GM12892 (cell line): ENCODE measurements around the gene PPP2R2C.

Experiments
- POLR2A ChIP-seq: IDR thresholded peaks from 2 replicates; pipeline ENCODE4 v1.6.1; 2011; ENCODE audit warnings: low read depth, low read length, control low read depth
- POLR2AphosphoS5 ChIP-seq: IDR thresholded peaks from 2 replicates; pipeline ENCODE4 v1.6.1; 2011; ENCODE audit warnings: low read depth, low read length, control low read depth
- TAF1 ChIP-seq: IDR thresholded peaks from 2 replicates; pipeline ENCODE4 v1.6.1; 2011; ENCODE audit warnings: low read depth, mild to moderate bottlenecking, control low read depth, low read length, borderline replicate concordance

DNA sequence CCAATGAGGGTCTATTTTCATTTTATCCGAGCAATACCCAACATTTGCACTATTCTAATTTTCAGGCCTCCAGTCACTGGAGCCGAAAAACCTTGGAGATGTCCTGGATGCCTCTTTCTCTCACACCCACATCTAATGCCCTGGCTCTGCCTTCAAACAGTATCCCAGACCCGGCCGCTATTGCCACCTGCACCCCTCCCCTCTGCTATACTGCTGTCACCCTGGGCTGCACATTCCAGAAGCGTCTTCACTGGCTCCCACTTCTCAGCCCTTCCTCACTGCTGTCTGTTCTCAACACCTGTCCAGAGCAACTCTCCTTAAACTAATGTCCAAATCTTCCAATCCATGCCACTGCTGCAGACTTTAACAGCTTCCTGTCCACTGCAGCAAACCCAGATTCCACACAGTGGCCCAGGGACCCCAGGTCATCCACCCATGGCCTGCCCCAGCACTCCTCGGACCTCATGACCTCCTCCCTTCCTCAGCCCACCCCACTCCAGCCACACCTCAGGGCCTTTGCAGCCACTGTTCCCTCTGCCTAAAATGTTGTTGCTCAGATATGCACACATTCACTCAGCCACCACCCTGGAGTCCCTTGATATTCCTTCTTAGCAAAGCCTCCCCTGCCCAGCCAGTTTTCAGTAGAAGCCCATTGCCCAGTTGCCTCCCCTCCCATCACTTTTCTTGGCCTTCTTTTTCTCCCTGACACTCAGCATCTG is 30.5 kb upstream of the PPP2R2C start:
- TF ChIP-seq POLR2A = no peak
- no peak for TF ChIP-seq TAF1
- no peak for TF ChIP-seq POLR2AphosphoS5
